ENCODE results near the gene TDRD1. TPM values are rescaled to one million over a fixed set of nuclear protein-coding genes. Genes with fewer than 3 reads are reported as not detected.

The TDRD1 gene
- total and polyA plus RNA-seq, 9 of the 15 experiments (the other 6 are each of a cell fraction or from before 2014, with no cell fraction given) = not detected

- no peaks in the 10 kb centered on the region for H3K9me1 ChIP-seq (ENCODE audit: control insufficient read depth, insufficient read depth, low read length)
- H3K9ac ChIP-seq (ENCODE audit: insufficient read depth in 1 of 2, low read depth in 2 of 2, low read length in 2 of 2) = no peak overlapping the region
- BruUV-seq (replicated peaks) = no TSS peak
- POLR2A ChIA-PET = no interaction called here
- ATAC-seq (no peak), DNase-seq (ENCODE audit: extremely low read depth in 1 of 4, low spot score in 3 of 4) (no peak), FAIRE-seq (no peak)
- no peak overlapping the region for H3K4me3 ChIP-seq
- no peaks in the 10 kb centered on the region for H3K27me3 ChIP-seq (ENCODE audit: control insufficient read depth in 2 of 2, insufficient read depth in 2 of 2, low read length in 2 of 2)
- no peaks in the 10 kb centered on the region for H3K36me3 ChIP-seq (ENCODE audit: control insufficient read depth, insufficient read depth, low read length)
- no peaks in the 10 kb centered on the region; the same call in 1 of the 2 replicates for H3K9me3 ChIP-seq (replicated peaks; ENCODE audit: control insufficient read depth, insufficient read depth, low read depth, low read length)
- peaks cover under 1 to 6% of the 10 kb centered on the region in 2 experiments; a peak in 3 of 5 replicates for H3K4me1 ChIP-seq (replicated peaks in 1 of 2; ENCODE audit: control insufficient read depth in 2 of 2, insufficient read depth in 2 of 2, low read length in 2 of 2)
- H3K79me2 ChIP-seq (ENCODE audit: control insufficient read depth, insufficient read depth, low read length) = peaks cover 40% of the 10 kb centered on the region
- CTCF ChIA-PET (ENCODE audit: low intra/inter-chr PET ratio) = no interaction called here
- H4K20me1 ChIP-seq (replicated peaks; ENCODE audit: control insufficient read depth, insufficient read depth, low read length) = no peaks in the 10 kb centered on the region
- no peak overlapping the region for H3K4me2 ChIP-seq (ENCODE audit: insufficient read depth, low read length)
- intact Hi-C loops (cut with micrococcal nuclease) = no loop called here
- no peak overlapping the region for H2AFZ ChIP-seq (ENCODE audit: low read depth, low read length)
- in situ Hi-C loops (cut with MboI) = no loop called here
- WGBS (ENCODE audit: insufficient coverage, low coverage, missing lambda C conversion rate) = 89% methylated on average over 3 of the region's 3 CpGs
- no peak overlapping the region for H3K27ac ChIP-seq (ENCODE audit: extremely low read depth, low read depth, low read length)
- TF ChIP-seq MTA2 (IDR thresholded peaks at IDR 0.05; ENCODE audit: low read depth) (no peak), ILK (tag; IDR thresholded peaks at IDR 0.05; ENCODE audit: borderline replicate concordance, low read depth) (no peak), HDAC2 (IDR thresholded peaks at IDR 0.05) (no peak), CXXC5 (CRISPR knock-in tag; IDR thresholded peaks at IDR 0.05) (no peak), MAFK (IDR thresholded peaks at IDR 0.05; ENCODE audit: low read length) (no peak), ZC3H11A (IDR thresholded peaks at IDR 0.05; ENCODE audit: low read depth, low read length) (no peak), ZBTB26 (CRISPR knock-in tag; IDR thresholded peaks at IDR 0.05) (no peak), BRF1 (IDR thresholded peaks at IDR 0.05; ENCODE audit: borderline replicate concordance, extremely low read depth, insufficient read length) (no peak), ZNF232 (CRISPR knock-in tag; IDR thresholded peaks at IDR 0.05) (no peak), FOXM1 (IDR thresholded peaks at IDR 0.05; ENCODE audit: low read depth) (no peak), FOXM1 (CRISPR knock-in tag; IDR thresholded peaks at IDR 0.05; ENCODE audit: low read depth) (no peak), C11orf30 (IDR thresholded peaks at IDR 0.05; ENCODE audit: low read depth) (no peak), GTF2B (IDR thresholded peaks at IDR 0.05; ENCODE audit: extremely low read depth, insufficient read length) (no peak), ZBED1 (IDR thresholded peaks at IDR 0.05) (no peak), ZSCAN32 (CRISPR knock-in tag; IDR thresholded peaks at IDR 0.05) (no peak), ELF2 (CRISPR knock-in tag; IDR thresholded peaks at IDR 0.05) (no peak), ZMIZ1 (IDR thresholded peaks at IDR 0.05; ENCODE audit: low read depth in 2 of 2, low read length in 2 of 2) (no peak), ESRRB (CRISPR knock-in tag; IDR thresholded peaks at IDR 0.05; ENCODE audit: borderline replicate concordance) (no peak)
Measured at GRCh38 chr10:114168450-114169009, 10.6 kb upstream of the TDRD1 start.
